GM06990 (cell line): ENCODE measurements around the gene RAB6A.

Experiments
- DNase-seq: peaks from one replicate; pipeline ENCODE4 v3.0.0-alpha.2; 2011; ENCODE audit not compliant: insufficient read length; ENCODE audit errors: extremely low read depth
- H3K27me3 ChIP-seq: replicated peaks from 2 replicates; pipeline ENCODE4 v1.6.0; 2011; ENCODE audit warnings: low read length; ENCODE audit not compliant: control insufficient read depth, insufficient read depth
- H3K36me3 ChIP-seq: 2 replicates; pipeline ENCODE4 v1.5.1; 2011; ENCODE audit warnings: low read length; ENCODE audit not compliant: control insufficient read depth, insufficient read depth
- H3K4me3 ChIP-seq: replicated peaks from 2 replicates; pipeline ENCODE4 v1.5.1; 2011; ENCODE audit warnings: low read depth, mild to moderate bottlenecking, control low read depth, low read length
- CTCF ChIP-seq: IDR thresholded peaks from 2 replicates; pipeline ENCODE4 v1.5.1; 2011; ENCODE audit warnings: low read length, control low read depth, mild to moderate bottlenecking, inconsistent platforms; ENCODE audit not compliant: insufficient read depth, poor library complexity, severe bottlenecking

Gene RAB6A

GRCh38 chr11:73729594-73730206 is 31.2 kb downstream of the RAB6A start:
- Histone ChIP-seq H3K36me3 (no peaks in the 10 kb centered on the region), H3K4me3 (no peak overlapping the region), H3K27me3 (no peaks in the 10 kb centered on the region)
- DNase-seq: no peak
- TF ChIP-seq CTCF: peak; percentile 47

- TF ChIP-seq CTCF: no peak
- H3K4me3 ChIP-seq: no peak overlapping the region
- no peaks in the 10 kb centered on the region for H3K36me3 ChIP-seq
- no peak for DNase-seq
- no peaks in the 10 kb centered on the region for H3K27me3 ChIP-seq
Observed at GRCh38 chr11:73728000-73728399, 32.9 kb downstream of the RAB6A start.

GRCh38 chr11:73726825-73727224 is 34.0 kb downstream of the RAB6A start:
- DNase-seq: no peak
- Histone ChIP-seq H3K4me3 (no peak overlapping the region), H3K27me3 (no peaks in the 10 kb centered on the region), H3K36me3 (no peaks in the 10 kb centered on the region)
- no peak for TF ChIP-seq CTCF

DNA sequence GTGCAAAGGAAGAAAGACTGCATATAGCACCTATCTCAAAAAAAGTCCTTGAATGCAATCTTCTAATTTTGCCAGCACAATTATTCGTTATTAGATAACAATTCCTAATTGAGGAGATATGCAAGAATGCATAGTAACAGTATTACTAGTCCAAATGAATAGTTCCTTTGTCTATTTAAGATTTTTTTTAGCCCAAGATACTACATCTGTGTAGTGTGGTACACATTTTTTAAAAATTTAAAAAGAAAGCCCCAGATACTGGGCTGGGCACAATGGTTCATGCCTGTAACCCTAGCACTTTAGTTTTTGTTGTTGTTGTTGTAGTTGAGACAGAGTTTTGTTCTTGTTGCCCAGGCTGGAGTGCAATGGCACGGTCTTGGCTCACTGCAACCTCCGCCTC is 43.7 kb downstream of the RAB6A start:
- TF ChIP-seq CTCF: no peak
- no peaks in the 10 kb centered on the region for H3K27me3 ChIP-seq
- no peak overlapping the region for H3K4me3 ChIP-seq
- no peak for DNase-seq
- H3K36me3 ChIP-seq: no peaks in the 10 kb centered on the region; the same call in 1 of the 2 replicates

DNA sequence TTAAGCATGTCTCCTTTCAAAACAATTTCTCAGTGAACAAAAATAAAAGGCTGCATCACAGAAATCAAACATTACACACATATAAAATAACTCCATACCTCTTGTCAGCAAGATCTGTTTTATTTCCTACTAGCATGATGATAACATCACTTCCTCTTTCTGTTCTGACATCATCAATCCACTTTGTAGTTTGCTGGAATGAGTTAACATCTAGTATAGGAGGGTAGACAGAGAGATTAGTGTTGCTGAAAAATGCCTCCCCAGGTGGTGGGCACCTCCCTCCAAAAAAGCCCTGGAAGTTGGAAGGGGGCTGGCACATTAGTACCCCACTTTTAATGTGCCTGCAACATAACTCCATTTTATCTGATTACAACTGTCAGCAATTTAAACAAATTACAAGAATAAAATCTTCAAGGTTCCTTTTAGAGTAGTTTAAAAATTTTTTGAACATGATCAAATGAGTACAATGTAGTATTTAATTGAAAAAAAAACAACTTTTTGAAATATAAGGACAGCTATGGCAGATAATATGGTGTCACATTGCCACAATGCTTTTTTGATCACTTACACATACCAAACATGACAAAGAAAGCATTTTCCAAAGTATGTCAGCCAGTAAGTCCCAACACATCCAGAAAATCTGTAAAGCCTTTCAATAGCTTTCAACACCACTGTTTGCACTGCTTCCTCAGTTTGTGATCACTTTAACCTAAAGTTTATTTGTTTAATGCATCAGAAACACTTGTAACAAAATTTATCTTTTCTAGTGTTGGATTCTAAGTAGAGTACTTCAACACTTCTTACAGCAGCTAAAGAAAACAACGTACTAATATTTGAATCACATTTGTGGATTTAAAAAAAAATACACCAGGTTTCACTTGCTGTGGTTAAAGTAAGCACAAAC is 44.5 kb downstream of the RAB6A start:
- TF ChIP-seq CTCF: no peak
- Histone ChIP-seq H3K36me3 (no peaks in the 10 kb centered on the region; the same call in 1 of the 2 replicates), H3K27me3 (no peaks in the 10 kb centered on the region), H3K4me3 (no peak overlapping the region)
- DNase-seq: no peak
